ENCODE data around the gene IQCM. TPM values are rescaled to one million over a fixed set of nuclear protein-coding genes. Genes with fewer than 3 reads are reported as not detected.

Gene IQCM
- total RNA-seq, 1 donor from 2014 or later = not detected

DNA sequence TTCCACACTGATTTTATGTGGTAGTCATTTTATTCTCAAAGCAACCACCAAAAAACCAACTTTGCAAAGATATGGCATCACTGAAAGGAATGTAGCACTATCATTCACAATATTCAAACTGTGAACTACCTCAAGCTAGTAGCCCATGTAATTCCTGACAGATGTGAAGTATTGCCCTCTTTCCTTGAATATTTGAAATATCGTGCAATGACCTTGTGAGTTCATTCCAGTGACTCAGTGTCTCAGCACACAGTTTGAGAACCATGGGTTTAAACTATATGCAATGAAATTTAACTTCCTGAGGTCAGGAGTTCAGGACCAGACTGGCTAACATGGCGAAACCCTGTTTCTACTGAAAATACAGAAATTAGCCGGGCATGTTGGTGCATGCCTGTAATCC lies 20.9 kb upstream of the IQCM start:
- Mint-ChIP-seq H3K27me3 (ENCODE audit: low read depth) (peaks cover 9% of the 10 kb centered on the region), H3K4me1 (ENCODE audit: low read depth) (no peaks in the 10 kb centered on the region), H3K4me3 (ENCODE audit: unreplicated experiment) (no peak overlapping the region), H3K27ac (ENCODE audit: unreplicated experiment) (no peak overlapping the region), H3K36me3 (ENCODE audit: low read depth) (no peaks in the 10 kb centered on the region), H3K9me3 (ENCODE audit: low read depth) (peaks cover 4% of the 10 kb centered on the region)
- TF ChIP-seq, protein P1, sequence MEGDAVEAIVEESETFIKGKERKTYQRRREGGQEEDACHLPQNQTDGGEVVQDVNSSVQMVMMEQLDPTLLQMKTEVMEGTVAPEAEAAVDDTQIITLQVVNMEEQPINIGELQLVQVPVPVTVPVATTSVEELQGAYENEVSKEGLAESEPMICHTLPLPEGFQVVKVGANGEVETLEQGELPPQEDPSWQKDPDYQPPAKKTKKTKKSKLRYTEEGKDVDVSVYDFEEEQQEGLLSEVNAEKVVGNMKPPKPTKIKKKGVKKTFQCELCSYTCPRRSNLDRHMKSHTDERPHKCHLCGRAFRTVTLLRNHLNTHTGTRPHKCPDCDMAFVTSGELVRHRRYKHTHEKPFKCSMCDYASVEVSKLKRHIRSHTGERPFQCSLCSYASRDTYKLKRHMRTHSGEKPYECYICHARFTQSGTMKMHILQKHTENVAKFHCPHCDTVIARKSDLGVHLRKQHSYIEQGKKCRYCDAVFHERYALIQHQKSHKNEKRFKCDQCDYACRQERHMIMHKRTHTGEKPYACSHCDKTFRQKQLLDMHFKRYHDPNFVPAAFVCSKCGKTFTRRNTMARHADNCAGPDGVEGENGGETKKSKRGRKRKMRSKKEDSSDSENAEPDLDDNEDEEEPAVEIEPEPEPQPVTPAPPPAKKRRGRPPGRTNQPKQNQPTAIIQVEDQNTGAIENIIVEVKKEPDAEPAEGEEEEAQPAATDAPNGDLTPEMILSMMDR (IDR thresholded peaks at IDR 0.05) = no peak
- no peak for DNase-seq (ENCODE audit: low spot score)

GRCh38 chr4:149835280-149835679 lies 19.6 kb upstream of the IQCM start:
- H3K4me3 Mint-ChIP-seq (ENCODE audit: unreplicated experiment) = no peak overlapping the region
- TF ChIP-seq, protein P1 (IDR thresholded peaks at IDR 0.05) = no peak
- peaks cover 4% of the 10 kb centered on the region for H3K9me3 Mint-ChIP-seq (ENCODE audit: low read depth)
- no peaks in the 10 kb centered on the region for H3K4me1 Mint-ChIP-seq (ENCODE audit: low read depth)
- H3K27me3 Mint-ChIP-seq (ENCODE audit: low read depth) = peaks cover 9% of the 10 kb centered on the region
- no peak overlapping the region for H3K27ac Mint-ChIP-seq (ENCODE audit: unreplicated experiment)
- H3K36me3 Mint-ChIP-seq (ENCODE audit: low read depth) = no peaks in the 10 kb centered on the region
- DNase-seq (ENCODE audit: low spot score) = no peak

- peaks cover 12% of the 10 kb centered on the region for H3K27me3 Mint-ChIP-seq (ENCODE audit: low read depth)
Measured at GRCh38 chr4:149831656-149832208, 16.1 kb upstream of the IQCM start.

GRCh38 chr4:149830823-149831222 lies 15.2 kb upstream of the IQCM start:
- H3K27ac Mint-ChIP-seq (ENCODE audit: unreplicated experiment) = no peak overlapping the region
- H3K9me3 Mint-ChIP-seq (ENCODE audit: low read depth) = peaks cover 4% of the 10 kb centered on the region
- no peak for DNase-seq (ENCODE audit: low spot score)
- H3K4me1 Mint-ChIP-seq (ENCODE audit: low read depth) = no peaks in the 10 kb centered on the region
- TF ChIP-seq, protein P1 (IDR thresholded peaks at IDR 0.05) = no peak
- H3K27me3 Mint-ChIP-seq (ENCODE audit: low read depth) = peaks cover 12% of the 10 kb centered on the region
- H3K4me3 Mint-ChIP-seq (ENCODE audit: unreplicated experiment) = no peak overlapping the region
- H3K36me3 Mint-ChIP-seq (ENCODE audit: low read depth) = no peaks in the 10 kb centered on the region

More at GRCh38 chr4:149831656-149832208, 16.1 kb upstream of the IQCM start:
- TF ChIP-seq, protein P1 (IDR thresholded peaks at IDR 0.05) = no peak
- DNase-seq (ENCODE audit: low spot score) = no peak
- no peaks in the 10 kb centered on the region for H3K4me1 Mint-ChIP-seq (ENCODE audit: low read depth)
- no peak overlapping the region for H3K4me3 Mint-ChIP-seq (ENCODE audit: unreplicated experiment)
- no peaks in the 10 kb centered on the region for H3K36me3 Mint-ChIP-seq (ENCODE audit: low read depth)
- H3K27ac Mint-ChIP-seq (ENCODE audit: unreplicated experiment) = no peak overlapping the region
- H3K9me3 Mint-ChIP-seq (ENCODE audit: low read depth) = peaks cover 4% of the 10 kb centered on the region

GRCh38 chr4:149825336-149825735 lies 9.7 kb upstream of the IQCM start:
- H3K9me3 Mint-ChIP-seq (ENCODE audit: low read depth) = no peaks in the 10 kb centered on the region
- peaks cover 10% of the 10 kb centered on the region for H3K4me1 Mint-ChIP-seq (ENCODE audit: low read depth)
- no peaks in the 10 kb centered on the region for H3K36me3 Mint-ChIP-seq (ENCODE audit: low read depth)
- TF ChIP-seq, protein P1 (IDR thresholded peaks at IDR 0.05) = no peak
- no peak for DNase-seq (ENCODE audit: low spot score)
- no peak overlapping the region for H3K4me3 Mint-ChIP-seq (ENCODE audit: unreplicated experiment)
- H3K27ac Mint-ChIP-seq (ENCODE audit: unreplicated experiment) = no peak overlapping the region
- H3K27me3 Mint-ChIP-seq (ENCODE audit: low read depth) = peaks cover 12% of the 10 kb centered on the region

All from chondrocyte (in vitro differentiated cells).